Coronary artery (tissue), 2 donors: Measurements from ENCODE around the gene RWDD4.

Experiments used
- DNase-seq: peaks from one replicate; pipeline ENCODE4 v3.0.0-alpha.2; 2017; ENCODE audit warnings: low spot score
- H3K27ac ChIP-seq, 2 donors: fragments of 200-600 bp; sonication (generic); one replicate each; pipeline ENCODE4 v1.5.1; 2016 to 2019
- H3K4me3 ChIP-seq: fragments of 200-600 bp; sonication (generic); 2 replicates; pipeline ENCODE4 v1.5.1; 2016; ENCODE audit warnings: mild to moderate bottlenecking, moderate library complexity
- CTCF ChIP-seq: fragments of 200-600 bp; sonication (generic); IDR thresholded peaks from one replicate; pipeline ENCODE4 v1.5.1; 2019; ENCODE audit warnings: antibody characterized with exemption

Gene RWDD4

GRCh38 chr4:183659029-183659871 lies at the start of gene RWDD4, which contains the start of gene TRAPPC11:
Gene RWDD4, minus strand, starts transcription at chr4:183659185. Its CDS starts 233 bp downstream, at chr4:183658952.
Gene TRAPPC11, plus strand, starts transcription at chr4:183659293. Its CDS starts 4,575 bp downstream, at chr4:183663868.
- no peak for TF ChIP-seq CTCF
- DNase-seq: peak; percentile 99
- H3K4me3 ChIP-seq: peak within 1 kb of the TSS; percentile 78

GRCh38 chr4:183702492-183702891 lies 43.5 kb upstream of the RWDD4 start:
- no peak for TF ChIP-seq CTCF
- no peak for DNase-seq
- Histone ChIP-seq H3K4me3 (no peak overlapping the region), H3K27ac (no peak overlapping the region)

More at GRCh38 chr4:183659029-183659871, at the start of gene RWDD4, which contains the start of gene TRAPPC11:
- peak within 1 kb of the TSS; percentile 86 to 96 for H3K27ac ChIP-seq

- Histone ChIP-seq H3K27ac (no peak overlapping the region), H3K4me3 (no peak overlapping the region)
- TF ChIP-seq CTCF: no peak
- no peak for DNase-seq
These were observed 41.4 kb upstream of the RWDD4 start for GRCh38 chr4:183700407-183700806.

- DNase-seq: no peak
- Histone ChIP-seq H3K4me3 (no peak overlapping the region), H3K27ac (no peak overlapping the region)
- no peak for TF ChIP-seq CTCF
These were observed 39.9 kb upstream of the RWDD4 start for GRCh38 chr4:183698909-183699308.

- H3K27ac ChIP-seq: no peak overlapping the region
These were observed 32.9 kb upstream of the RWDD4 start for GRCh38 chr4:183691897-183692296.

GRCh38 chr4:183691006-183691405 lies 32.0 kb upstream of the RWDD4 start:
- TF ChIP-seq CTCF: no peak
- no peak overlapping the region for H3K27ac ChIP-seq
- DNase-seq: no peak
- H3K4me3 ChIP-seq: no peak overlapping the region

More at GRCh38 chr4:183691897-183692296, 32.9 kb upstream of the RWDD4 start:
- no peak for DNase-seq
- H3K4me3 ChIP-seq: no peak overlapping the region
- TF ChIP-seq CTCF: no peak

GRCh38 chr4:183688216-183688615 lies 29.2 kb upstream of the RWDD4 start:
- Histone ChIP-seq H3K27ac (no peak overlapping the region), H3K4me3 (no peak overlapping the region)
- TF ChIP-seq CTCF: no peak
- no peak for DNase-seq
